Epithelial cell of prostate (primary cell): ENCODE measurements around the gene ZNF516.
A peak's percentile ranks its signal among the peaks of the same experiment; 100 is the strongest.
"Not testable (repeated sequence)": the region's sequence is repeated elsewhere in the genome, so short reads cannot be mapped to it uniquely, and the experiment has no call there.

ENCODE experiments used
- DNase-seq: peaks from one replicate; pipeline ENCODE4 v3.0.0-alpha.2; 2011; ENCODE audit warnings: low read depth, low spot score
- H3K27ac ChIP-seq: fragments of 450-650 bp; 2 replicates; pipeline ENCODE4 v1.5.1; 2017; ENCODE audit warnings: mild to moderate bottlenecking

The ZNF516 gene

DNA sequence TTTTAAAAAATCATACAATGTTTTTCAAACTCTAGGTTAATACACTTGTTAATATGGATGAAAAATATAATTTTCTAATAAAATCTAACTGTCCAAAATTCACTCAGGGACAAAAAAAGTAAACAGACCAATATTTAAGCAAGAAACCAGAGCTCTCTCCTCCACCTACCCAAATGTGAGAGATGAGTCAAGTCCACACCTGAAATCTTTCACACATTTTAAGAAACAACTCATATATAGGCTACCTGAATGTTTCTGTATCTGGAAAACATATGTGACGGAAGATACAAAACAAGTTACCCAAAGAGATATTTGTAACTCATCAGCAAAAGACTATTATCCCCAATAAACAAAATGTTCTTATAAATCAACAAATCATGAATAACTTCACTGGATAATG is 20.2 kb downstream of the ZNF516 start:
- no peak for DNase-seq
- no peak overlapping the region for H3K27ac ChIP-seq

GRCh38 chr18:76473521-76473920 is 21.5 kb downstream of the ZNF516 start:
- H3K27ac ChIP-seq, DNase-seq: not testable (repeated sequence)

- no peak for DNase-seq
Measured at GRCh38 chr18:76472829-76473228, 22.2 kb downstream of the ZNF516 start.

DNA sequence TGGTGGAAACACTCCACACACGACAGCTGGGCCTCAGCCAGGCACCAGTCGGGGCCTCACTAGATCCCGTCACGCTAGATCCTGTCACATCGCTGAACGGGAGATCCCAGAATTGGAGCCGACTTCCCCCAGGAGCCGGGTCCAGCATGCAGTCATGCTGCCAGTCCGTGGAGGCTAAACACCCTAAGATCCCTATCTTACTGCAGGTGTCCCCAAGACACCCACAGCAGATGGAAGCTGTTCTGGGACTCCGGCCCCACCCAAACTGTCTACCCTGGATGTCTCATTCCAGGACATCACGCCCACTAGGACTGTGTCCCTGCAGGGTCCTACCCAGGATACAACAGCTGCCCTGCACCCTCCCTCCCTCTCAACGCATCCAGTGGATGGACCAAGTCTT is 23.4 kb downstream of the ZNF516 start:
- no peak for DNase-seq
- no peak overlapping the region for H3K27ac ChIP-seq

More at GRCh38 chr18:76472829-76473228, 22.2 kb downstream of the ZNF516 start:
- H3K27ac ChIP-seq = no peak overlapping the region

- H3K27ac ChIP-seq = no peak overlapping the region
- DNase-seq = no peak
Measured at GRCh38 chr18:76468345-76469304, 26.4 kb downstream of the ZNF516 start.

- H3K27ac ChIP-seq = no peak overlapping the region
- no peak for DNase-seq
Measured at GRCh38 chr18:76467371-76468190, 27.5 kb downstream of the ZNF516 start.

- no peak for DNase-seq
- H3K27ac ChIP-seq = no peak overlapping the region
Measured at GRCh38 chr18:76466410-76466991, 28.5 kb downstream of the ZNF516 start.

- no peak overlapping the region for H3K27ac ChIP-seq
- no peak for DNase-seq
Measured at GRCh38 chr18:76465630-76466409, 29.2 kb downstream of the ZNF516 start.

- H3K27ac ChIP-seq = no peak overlapping the region
- no peak for DNase-seq
Measured at GRCh38 chr18:76464281-76465259, 30.5 kb downstream of the ZNF516 start.

DNA sequence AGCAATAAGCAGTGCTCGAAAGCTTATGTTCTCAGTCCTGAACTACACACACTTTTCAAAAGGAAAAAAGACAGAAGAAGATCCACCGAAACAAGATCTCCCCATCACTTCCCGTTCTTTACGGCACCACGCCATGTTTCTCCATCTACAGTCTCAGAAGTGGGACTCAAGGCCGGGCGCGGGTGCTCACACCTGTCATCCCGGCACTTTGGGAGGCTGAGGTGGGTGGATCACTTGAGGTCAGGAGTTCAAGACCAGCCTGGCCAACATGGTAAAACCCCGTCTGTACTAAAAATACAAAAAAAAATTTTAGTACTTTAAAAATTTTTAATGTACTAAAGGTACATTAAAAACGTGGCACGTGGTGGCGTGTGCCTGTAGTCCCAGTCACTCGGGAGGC is 31.2 kb downstream of the ZNF516 start:
- no peak for DNase-seq
- no peak overlapping the region for H3K27ac ChIP-seq

DNA sequence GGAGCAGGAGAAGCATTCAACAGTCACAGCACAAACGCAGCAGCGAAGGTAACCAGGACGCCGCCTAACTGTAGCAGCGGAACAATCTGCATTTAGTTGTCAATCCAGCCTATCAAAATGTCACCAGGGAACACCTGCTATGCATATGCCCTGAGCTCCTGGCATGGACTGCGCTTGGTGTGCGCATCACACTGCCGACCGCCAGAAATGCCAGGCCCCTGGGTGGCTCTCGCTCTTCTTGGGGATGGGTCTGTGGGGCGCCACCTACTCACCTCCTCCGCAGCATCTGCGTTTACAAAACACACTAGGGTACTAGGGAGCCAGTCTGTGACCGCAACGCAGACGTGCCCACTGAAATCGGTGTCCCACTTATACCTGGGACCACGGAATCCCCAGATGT is 31.7 kb downstream of the ZNF516 start:
- no peak for DNase-seq
- H3K27ac ChIP-seq = no peak overlapping the region

DNA sequence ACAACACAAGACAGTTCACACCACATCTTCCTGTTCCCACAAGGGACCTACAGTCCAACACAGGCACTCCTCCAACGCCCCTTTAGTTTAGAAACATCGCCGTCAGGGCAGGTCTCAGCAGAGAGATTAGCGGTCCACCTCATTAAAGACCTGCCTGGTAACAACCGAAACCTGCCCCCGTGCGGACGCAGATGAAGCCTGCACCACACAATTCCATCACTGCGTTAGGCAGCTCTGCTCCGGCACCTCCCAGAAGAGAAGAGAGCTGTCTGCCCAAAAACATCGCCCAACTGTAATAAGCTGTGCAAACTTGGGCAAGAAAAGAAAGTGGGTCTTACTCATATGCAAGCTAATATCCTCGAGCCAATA is 32.7 kb downstream of the ZNF516 start:
- DNase-seq = no peak
- H3K27ac ChIP-seq = no peak overlapping the region

DNA sequence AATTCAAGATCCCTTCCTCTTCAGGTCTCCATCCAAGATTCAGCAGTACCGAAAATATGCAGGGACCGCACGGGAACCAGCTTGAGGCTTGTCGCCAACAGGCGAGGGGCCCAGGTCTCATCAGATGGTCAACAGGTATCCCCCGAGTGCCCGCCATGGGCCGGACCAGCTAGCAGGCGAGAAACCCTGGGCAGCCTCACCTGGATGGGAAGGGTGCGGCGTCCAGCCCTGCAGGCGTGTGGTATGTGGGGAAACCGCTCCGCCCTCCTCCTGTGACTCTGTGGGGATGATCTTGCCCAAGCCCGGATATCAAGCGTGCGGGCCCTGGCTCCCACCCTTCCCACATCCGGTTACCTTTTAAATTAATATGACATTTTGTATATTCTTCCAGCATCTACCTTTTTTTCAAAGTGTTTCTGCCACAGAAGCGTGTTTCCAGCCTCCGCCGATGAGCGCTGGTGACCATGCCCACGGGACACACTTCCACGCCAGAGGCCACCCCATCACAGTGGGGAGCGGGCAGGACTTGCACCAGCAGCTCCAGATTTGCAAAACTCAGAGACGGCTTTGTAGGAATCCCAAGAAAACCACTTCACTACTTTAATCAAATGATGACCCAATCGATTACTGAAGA is 33.2 kb downstream of the ZNF516 start:
- DNase-seq = no peak
- no peak overlapping the region for H3K27ac ChIP-seq

- H3K27ac ChIP-seq = no peak overlapping the region
- DNase-seq = no peak
Measured at GRCh38 chr18:76461148-76461547, 33.9 kb downstream of the ZNF516 start.

DNA sequence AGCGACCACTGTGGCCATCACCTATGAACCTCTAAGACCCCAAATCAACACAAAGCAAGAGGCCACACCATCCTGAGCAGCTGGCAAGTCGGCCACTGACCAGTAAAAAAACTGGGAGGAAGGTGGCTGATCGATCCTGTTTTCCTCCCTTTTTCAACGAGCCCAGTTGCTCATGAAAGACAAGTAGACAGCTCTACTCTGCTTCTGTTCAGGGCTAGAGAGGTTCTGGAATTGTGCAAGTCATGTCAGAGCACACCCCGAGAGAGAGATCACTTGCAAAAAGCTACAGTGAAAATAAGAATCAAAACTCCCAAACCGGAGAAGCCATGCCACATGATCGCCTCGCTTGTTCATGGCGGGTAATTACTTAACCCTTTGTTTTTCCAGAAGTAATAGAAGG is 34.6 kb downstream of the ZNF516 start:
- no peak for DNase-seq
- H3K27ac ChIP-seq = peak overlapping the region; percentile 91

DNA sequence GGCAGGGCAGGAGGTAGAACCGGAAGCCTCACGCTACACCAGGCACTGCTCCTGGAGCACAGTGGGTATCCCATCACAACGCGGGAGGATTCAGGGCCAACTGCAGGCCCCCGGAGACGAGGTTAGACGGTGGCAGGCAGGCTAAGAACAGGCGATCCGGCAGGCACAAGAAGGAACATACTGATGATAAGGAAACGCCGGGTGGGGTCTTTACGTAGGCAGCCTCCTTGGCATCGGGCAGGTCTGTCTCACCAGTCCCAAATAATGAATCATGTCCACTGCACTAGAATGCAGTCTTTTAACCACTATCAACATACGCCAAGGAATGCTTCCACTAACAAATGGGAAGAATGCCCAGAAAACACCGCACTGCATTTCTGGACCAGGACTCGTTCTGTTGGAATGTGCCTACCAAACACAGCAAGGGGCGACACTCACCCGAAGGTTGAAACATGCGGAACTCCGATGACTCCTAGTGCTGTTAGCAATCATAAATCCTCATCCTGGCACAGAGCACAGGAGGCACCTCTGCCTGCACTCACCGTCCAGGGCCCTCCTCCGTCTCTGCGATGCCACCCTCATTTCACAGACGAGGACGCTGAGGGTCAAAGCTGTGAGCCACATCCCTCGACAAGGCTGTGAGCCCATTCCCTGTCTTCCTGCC is 35.2 kb downstream of the ZNF516 start:
- peak; percentile 98 for DNase-seq
- peak overlapping the region; percentile 91 for H3K27ac ChIP-seq

DNA sequence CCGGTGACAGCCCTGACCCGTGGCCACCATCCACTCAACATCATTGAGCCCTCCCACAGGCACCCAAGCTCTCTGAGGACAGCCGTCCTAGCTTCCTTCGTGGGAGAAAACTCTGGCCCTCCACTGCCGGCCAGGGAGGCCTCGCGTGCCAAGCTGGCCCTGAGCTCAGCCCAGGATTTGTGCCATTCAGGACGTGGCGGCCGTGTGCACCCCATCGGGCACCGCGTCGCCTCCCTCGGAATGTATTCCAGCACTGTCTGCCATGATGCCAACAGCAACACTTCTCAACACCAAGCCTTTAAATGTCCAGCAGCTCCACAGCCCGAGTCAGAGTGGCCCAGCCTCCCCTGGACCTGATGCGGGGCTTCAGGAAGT is 35.7 kb downstream of the ZNF516 start:
- DNase-seq = no peak
- peak overlapping the region; percentile 91 for H3K27ac ChIP-seq
